GM19452 (cell line): Measurements from ENCODE around the gene MAB21L2.

ENCODE experiments used
- ATAC-seq: cut with Tn5 transposase; IDR thresholded peaks from one replicate; pipeline ENCODE4 v1.9.1; 2021; ENCODE audit not compliant: unreplicated experiment

Gene MAB21L2

DNA sequence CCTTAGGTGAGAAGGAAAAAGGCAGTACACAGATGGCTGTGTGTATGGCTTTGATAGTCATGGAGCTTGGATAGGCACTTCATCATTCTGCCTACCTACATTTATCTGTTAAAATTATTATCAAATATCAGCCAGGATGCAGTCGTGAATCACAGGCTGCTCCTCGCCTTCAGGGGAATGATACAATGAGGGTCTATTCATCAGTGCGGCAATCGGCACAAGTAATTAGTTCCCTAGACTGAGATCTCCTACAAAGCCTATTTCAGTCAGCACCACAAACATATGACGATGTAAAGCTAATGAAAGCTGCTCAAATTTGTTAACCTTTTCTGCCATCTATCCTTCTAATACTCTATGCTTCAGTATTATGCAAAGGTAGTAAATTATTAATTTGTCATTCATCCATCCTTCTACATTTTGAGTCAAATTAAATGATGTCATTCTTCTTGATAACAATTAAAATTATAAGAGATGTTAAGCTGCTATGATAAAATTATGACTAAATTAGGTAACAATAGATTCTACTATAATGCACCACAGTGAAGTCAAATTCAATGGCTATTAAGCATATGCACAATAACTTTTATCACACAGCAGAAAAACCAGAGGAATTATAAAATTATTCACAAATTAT is 19.0 kb downstream of the MAB21L2 start:
- no peak for ATAC-seq

- no peak for ATAC-seq
Observed at GRCh38 chr4:150609131-150609530, 27.2 kb downstream of the MAB21L2 start.

DNA sequence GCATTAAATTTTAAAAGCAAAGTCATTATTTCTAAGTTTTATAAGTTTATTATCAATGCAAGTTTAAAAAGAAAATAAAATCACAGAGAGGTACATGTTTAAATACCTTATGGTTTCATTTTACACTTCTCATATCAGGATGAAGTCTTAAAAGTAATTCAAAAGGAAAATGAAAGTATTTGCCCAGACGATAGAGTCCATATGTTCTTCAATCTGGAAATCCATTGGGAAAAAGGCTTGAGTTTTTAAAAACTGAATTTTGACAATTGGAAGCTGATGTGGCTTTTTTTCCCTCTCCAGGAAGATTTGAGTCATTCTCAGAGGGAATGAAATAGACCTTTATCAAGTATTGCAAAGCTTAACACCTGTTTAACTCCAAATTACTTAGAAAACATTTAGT is 37.1 kb downstream of the MAB21L2 start:
- ATAC-seq = no peak

- no peak for ATAC-seq
Observed at GRCh38 chr4:150624055-150624454, 42.1 kb downstream of the MAB21L2 start.

DNA sequence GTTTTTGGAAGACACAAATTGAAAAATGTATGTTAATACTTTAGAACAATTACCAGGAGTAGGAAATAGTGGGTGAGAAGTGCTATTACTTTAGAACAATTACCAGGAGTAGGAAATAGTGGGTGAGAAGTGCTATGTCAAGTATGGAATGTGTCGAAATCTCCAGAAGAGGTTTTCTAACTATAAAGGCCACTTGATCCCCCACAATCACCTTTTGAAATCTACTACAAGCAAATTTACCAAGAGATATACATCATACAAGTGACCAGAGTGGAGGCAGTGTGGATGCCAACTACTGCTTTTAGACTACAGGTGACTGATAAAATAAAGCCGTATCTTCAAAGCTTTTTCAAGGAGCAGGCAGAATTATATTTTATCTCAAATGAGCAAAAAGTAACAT is 43.1 kb downstream of the MAB21L2 start:
- no peak for ATAC-seq

GRCh38 chr4:150628073-150628472 is 46.1 kb downstream of the MAB21L2 start:
- ATAC-seq = no peak

DNA sequence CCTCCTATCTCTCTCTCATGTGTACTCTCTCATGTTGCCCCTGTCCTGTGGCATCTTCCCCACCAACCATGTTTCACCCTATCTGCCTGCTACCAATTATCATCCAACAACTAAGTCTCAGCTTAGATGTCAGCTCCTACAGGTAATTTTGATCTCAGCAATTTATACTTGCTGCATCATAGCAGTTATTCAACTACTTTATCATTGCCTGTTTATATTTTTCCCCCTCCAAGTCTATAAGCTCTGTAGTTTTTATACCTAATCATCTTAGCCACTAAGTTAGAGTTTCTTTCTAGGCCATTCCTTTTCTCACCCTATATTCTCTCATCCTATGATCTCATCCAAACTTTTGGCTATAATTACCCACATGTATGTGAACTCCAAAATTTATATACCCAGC is 50.7 kb downstream of the MAB21L2 start:
- ATAC-seq = no peak
